GM23338 (cell line): Measurements from ENCODE around the gene COL15A1. TPM values are rescaled to one million over a fixed set of nuclear protein-coding genes. Genes with fewer than 3 reads are reported as not detected.

Experiments used
- ATAC-seq: fragments of 200-7000 bp; cut with Tn5 transposase; 3 replicates; pipeline ENCODE4 v1.9.1; 2020
- DNase-seq: peaks from one replicate; pipeline ENCODE4 v3.0.0-alpha.2; 2015; ENCODE audit warnings: low spot score
- H2AFZ ChIP-seq: fragments of 200-600 bp; sonication (generic); 2 replicates; pipeline ENCODE4 v1.8.0; 2016; ENCODE audit warnings: antibody characterized with exemption, mild to moderate bottlenecking, moderate library complexity
- H3F3A ChIP-seq: fragments of 200-600 bp; sonication (generic); replicated peaks from 2 replicates; pipeline ENCODE4 v1.8.0; 2017; ENCODE audit warnings: antibody characterized with exemption, mixed run types, low read depth
- H3K27ac ChIP-seq: fragments of 200-600 bp; sonication (generic); 2 replicates; pipeline ENCODE4 v1.6.1; 2016; ENCODE audit warnings: low read depth
- H3K27me3 ChIP-seq: fragments of 200-600 bp; sonication (generic); 2 replicates; pipeline ENCODE4 v1.8.0; 2016; ENCODE audit warnings: mild to moderate bottlenecking, mixed run types, moderate library complexity; ENCODE audit not compliant: insufficient read depth
- H3K36me3 ChIP-seq: fragments of 200-600 bp; sonication (generic); 2 replicates; pipeline ENCODE4 v1.8.0; 2016; ENCODE audit warnings: mild to moderate bottlenecking; ENCODE audit not compliant: insufficient read depth
- H3K4me1 ChIP-seq: fragments of 200-600 bp; sonication (generic); 2 replicates; pipeline ENCODE4 v1.8.0; 2016; ENCODE audit warnings: mild to moderate bottlenecking, moderate library complexity; ENCODE audit not compliant: insufficient read depth
- H3K4me2 ChIP-seq: fragments of 200-600 bp; sonication (generic); 2 replicates; pipeline ENCODE4 v1.7.1; 2017; ENCODE audit warnings: mixed run types
- H3K4me3 ChIP-seq: fragments of 200-600 bp; sonication (generic); 2 replicates; pipeline ENCODE4 v1.6.1; 2016; ENCODE audit warnings: mixed run types
- H3K79me2 ChIP-seq: fragments of 200-600 bp; sonication (generic); replicated peaks from 2 replicates; pipeline ENCODE4 v1.8.0; 2017; ENCODE audit warnings: mild to moderate bottlenecking; ENCODE audit not compliant: insufficient read depth
- H3K9me2 ChIP-seq: fragments of 200-600 bp; sonication (generic); 2 replicates; pipeline ENCODE4 v1.8.0; 2017; ENCODE audit not compliant: insufficient read depth
- H4K20me1 ChIP-seq: fragments of 200-600 bp; sonication (generic); replicated peaks from 2 replicates; pipeline ENCODE4 v1.8.0; 2017; ENCODE audit warnings: mild to moderate bottlenecking; ENCODE audit not compliant: insufficient read depth
- H3K27ac Mint-ChIP-seq: 2 replicates; pipeline ENCODE4 v1.8.0; 2020; ENCODE audit warnings: inconsistent platforms, mild to moderate bottlenecking, moderate library complexity, mixed read lengths
- H3K27me3 Mint-ChIP-seq: 3 replicates; pipeline ENCODE4 v1.8.0; 2022; ENCODE audit warnings: low read depth, mild to moderate bottlenecking, moderate library complexity, mixed read lengths, inconsistent platforms; ENCODE audit not compliant: insufficient read depth, poor library complexity
- H3K36me3 Mint-ChIP-seq: 3 replicates; pipeline ENCODE4 v1.8.0; 2021; ENCODE audit warnings: low read depth, mild to moderate bottlenecking, inconsistent platforms, moderate library complexity, mixed read lengths
- H3K4me1 Mint-ChIP-seq: 3 replicates; pipeline ENCODE4 v1.8.0; 2020; ENCODE audit warnings: mild to moderate bottlenecking, inconsistent platforms, mixed read lengths
- H3K4me3 Mint-ChIP-seq: 3 replicates; pipeline ENCODE4 v1.8.0; 2021; ENCODE audit warnings: moderate library complexity, mild to moderate bottlenecking, inconsistent platforms, mixed read lengths
- H3K9me3 Mint-ChIP-seq: 3 replicates; pipeline ENCODE4 v1.8.0; 2020; ENCODE audit warnings: moderate library complexity, mild to moderate bottlenecking, inconsistent platforms, mixed read lengths
- CREB1 ChIP-seq: fragments of 250-450 bp; sonication (Bioruptor Pico); IDR thresholded peaks from 2 replicates; pipeline ENCODE4 v1.5.0; 2020; ENCODE audit warnings: low read depth, mild to moderate bottlenecking, moderate library complexity
- CTCF ChIP-seq, 2 experiments: fragments of 200-600 bp in 1 of 2; sonication (generic) in 1 of 2; conservative IDR thresholded peaks; 2 replicates each; pipeline versions ENCODE4 v1.5.1 to v1.6.1; 2016 to 2017; ENCODE audit warnings: antibody characterized with exemption in 2 of 2, low read depth in 2 of 2, mild to moderate bottlenecking in 2 of 2, moderate library complexity in 1 of 2
- EZH2 ChIP-seq: fragments of 200-600 bp; sonication (generic); IDR thresholded peaks from one replicate; pipeline ENCODE4 v1.8.0; 2017; ENCODE audit warnings: antibody characterized with exemption, mild to moderate bottlenecking, low read depth; ENCODE audit not compliant: unreplicated experiment
- EZH2phosphoT487 ChIP-seq: fragments of 200-600 bp; sonication (generic); IDR thresholded peaks from one replicate; pipeline ENCODE4 v1.8.1; 2018; ENCODE audit warnings: antibody characterized with exemption; ENCODE audit not compliant: unreplicated experiment
- NANOG ChIP-seq: IDR thresholded peaks from 2 replicates; pipeline ENCODE4 v1.6.1; 2016; ENCODE audit warnings: antibody characterized with exemption, borderline replicate concordance
- POLR2AphosphoS5 ChIP-seq: IDR thresholded peaks from 2 replicates; pipeline ENCODE4 v1.6.1; 2016; ENCODE audit warnings: antibody characterized with exemption, low read depth
- STAT1 ChIP-seq: IDR thresholded peaks from one replicate; pipeline ENCODE4 v1.6.1; 2016; ENCODE audit warnings: antibody characterized with exemption; ENCODE audit not compliant: unreplicated experiment
- ZNF114 ChIP-seq: fragments of 250-450 bp; sonication (Bioruptor Pico); IDR thresholded peaks from 2 replicates; pipeline ENCODE4 v1.5.0; 2020; ENCODE audit warnings: mild to moderate bottlenecking, moderate library complexity
- ZNF331 ChIP-seq: fragments of 250-450 bp; sonication (Bioruptor Pico); IDR thresholded peaks from 2 replicates; pipeline ENCODE4 v1.5.0; 2020; ENCODE audit warnings: low read depth, mild to moderate bottlenecking, moderate library complexity
- polyA plus RNA-seq: library from polyadenylated mRNA; unstranded; fragments of >200 nt; fragmentation: Nextera tagmentation; extraction: Ambion mirVana; gene quantifications from 2 replicates; pipeline ENCODE4 v1.2.1, GENCODE V29; 2016
- total RNA-seq: library from RNA; depleted of rRNA; stranded (reverse); fragments of >200 nt; shearing (Covaris generic); gene quantifications from 2 replicates; pipeline ENCODE4 v1.2.3, GENCODE V29; 2014
- TF ChIP-seq, protein P1 (sequence below): IDR thresholded peaks from one replicate; pipeline ENCODE4 v1.6.1; 2018; ENCODE audit warnings: antibody characterized with exemption; ENCODE audit not compliant: unreplicated experiment
- TF ChIP-seq, protein P2 (sequence below): IDR thresholded peaks from 2 replicates; pipeline ENCODE4 v1.6.1; 2016; ENCODE audit warnings: antibody characterized with exemption

The COL15A1 gene
- total and polyA plus RNA-seq, 2 experiments from 2014 or later: 0.17 to 0.18 TPM

- no peak for TF ChIP-seq CTCF (conservative IDR thresholded peaks at IDR 0.05; ENCODE audit: low read depth in 2 of 2)
- no peak for TF ChIP-seq EZH2
- no peak for TF ChIP-seq CREB1 (CRISPR knock-in tag)
- TF ChIP-seq EZH2phosphoT487: no peak
- no peak for TF ChIP-seq POLR2AphosphoS5
- TF ChIP-seq NANOG: no peak
- TF ChIP-seq STAT1: no peak
- TF ChIP-seq, protein P1, sequence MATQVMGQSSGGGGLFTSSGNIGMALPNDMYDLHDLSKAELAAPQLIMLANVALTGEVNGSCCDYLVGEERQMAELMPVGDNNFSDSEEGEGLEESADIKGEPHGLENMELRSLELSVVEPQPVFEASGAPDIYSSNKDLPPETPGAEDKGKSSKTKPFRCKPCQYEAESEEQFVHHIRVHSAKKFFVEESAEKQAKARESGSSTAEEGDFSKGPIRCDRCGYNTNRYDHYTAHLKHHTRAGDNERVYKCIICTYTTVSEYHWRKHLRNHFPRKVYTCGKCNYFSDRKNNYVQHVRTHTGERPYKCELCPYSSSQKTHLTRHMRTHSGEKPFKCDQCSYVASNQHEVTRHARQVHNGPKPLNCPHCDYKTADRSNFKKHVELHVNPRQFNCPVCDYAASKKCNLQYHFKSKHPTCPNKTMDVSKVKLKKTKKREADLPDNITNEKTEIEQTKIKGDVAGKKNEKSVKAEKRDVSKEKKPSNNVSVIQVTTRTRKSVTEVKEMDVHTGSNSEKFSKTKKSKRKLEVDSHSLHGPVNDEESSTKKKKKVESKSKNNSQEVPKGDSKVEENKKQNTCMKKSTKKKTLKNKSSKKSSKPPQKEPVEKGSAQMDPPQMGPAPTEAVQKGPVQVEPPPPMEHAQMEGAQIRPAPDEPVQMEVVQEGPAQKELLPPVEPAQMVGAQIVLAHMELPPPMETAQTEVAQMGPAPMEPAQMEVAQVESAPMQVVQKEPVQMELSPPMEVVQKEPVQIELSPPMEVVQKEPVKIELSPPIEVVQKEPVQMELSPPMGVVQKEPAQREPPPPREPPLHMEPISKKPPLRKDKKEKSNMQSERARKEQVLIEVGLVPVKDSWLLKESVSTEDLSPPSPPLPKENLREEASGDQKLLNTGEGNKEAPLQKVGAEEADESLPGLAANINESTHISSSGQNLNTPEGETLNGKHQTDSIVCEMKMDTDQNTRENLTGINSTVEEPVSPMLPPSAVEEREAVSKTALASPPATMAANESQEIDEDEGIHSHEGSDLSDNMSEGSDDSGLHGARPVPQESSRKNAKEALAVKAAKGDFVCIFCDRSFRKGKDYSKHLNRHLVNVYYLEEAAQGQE: no peak
- TF ChIP-seq ZNF331: no peak
- TF ChIP-seq, protein P2, sequence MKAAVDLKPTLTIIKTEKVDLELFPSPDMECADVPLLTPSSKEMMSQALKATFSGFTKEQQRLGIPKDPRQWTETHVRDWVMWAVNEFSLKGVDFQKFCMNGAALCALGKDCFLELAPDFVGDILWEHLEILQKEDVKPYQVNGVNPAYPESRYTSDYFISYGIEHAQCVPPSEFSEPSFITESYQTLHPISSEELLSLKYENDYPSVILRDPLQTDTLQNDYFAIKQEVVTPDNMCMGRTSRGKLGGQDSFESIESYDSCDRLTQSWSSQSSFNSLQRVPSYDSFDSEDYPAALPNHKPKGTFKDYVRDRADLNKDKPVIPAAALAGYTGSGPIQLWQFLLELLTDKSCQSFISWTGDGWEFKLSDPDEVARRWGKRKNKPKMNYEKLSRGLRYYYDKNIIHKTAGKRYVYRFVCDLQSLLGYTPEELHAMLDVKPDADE: no peak
- no peak for TF ChIP-seq ZNF114
Observed at GRCh38 chr9:99058964-99059921, 115.5 kb downstream of the COL15A1 start (continued).

DNA sequence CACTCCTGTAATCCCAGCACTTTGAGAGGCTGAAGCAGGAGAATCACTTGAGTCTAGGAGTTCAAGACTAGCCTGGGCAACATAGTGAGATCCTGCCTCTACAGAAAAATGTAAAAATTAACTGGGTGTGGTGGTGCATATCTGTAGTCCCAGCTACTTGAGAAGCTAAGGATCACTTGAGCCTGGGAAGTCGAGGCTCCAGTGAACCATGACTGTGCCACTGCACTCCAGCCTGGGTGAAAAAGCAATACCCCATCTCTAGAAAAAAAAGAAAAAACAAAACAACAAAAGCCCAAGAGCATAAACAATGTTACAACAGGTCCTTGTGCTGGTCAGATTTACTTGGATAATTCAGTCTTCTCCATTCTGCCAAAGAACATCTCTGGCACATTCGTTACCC is 116.9 kb downstream of the COL15A1 start:
- no peak for TF ChIP-seq EZH2
- Mint-ChIP-seq H3K4me3 (no peak overlapping the region), H3K9me3 (no peaks in the 10 kb centered on the region), H3K36me3 (no peaks in the 10 kb centered on the region), H3K27me3 (no peaks in the 10 kb centered on the region), H3K4me1 (no peaks in the 10 kb centered on the region), H3K27ac (no peak overlapping the region)
- ATAC-seq: no peak
- Histone ChIP-seq H3K27me3 (no peaks in the 10 kb centered on the region), H4K20me1 (no peaks in the 10 kb centered on the region), H3F3A (no peaks in the 10 kb centered on the region), H3K4me3 (no peak overlapping the region), H2AFZ (no peak overlapping the region), H3K9me2 (no peaks in the 10 kb centered on the region), H3K4me2 (no peak overlapping the region), H3K79me2 (no peaks in the 10 kb centered on the region), H3K27ac (no peak overlapping the region), H3K36me3 (no peaks in the 10 kb centered on the region), H3K4me1 (no peaks in the 10 kb centered on the region)
- DNase-seq: no peak
